Caco-2 (cell line): ENCODE data around the gene BCAS3. TPM values are rescaled to one million over a fixed set of nuclear protein-coding genes. Genes with fewer than 3 reads are reported as not detected.
A peak's percentile ranks its signal among the peaks of the same experiment; 100 is the strongest.

Source experiments
- BruUV-seq: library from RNA; stranded (reverse); fragments of 400-500 nt; replicated peaks from 2 replicates; lab custom pipeline; 2021; lab: Mats Ljungman, UMichigan
- CTCF ChIA-PET: fragments of 300-600 bp; sonication (Branson Sonifier 250); formaldehyde crosslinking; loops from one replicate; lab custom pipeline; 2022; ENCODE audit warnings: antibody characterized with exemption; lab: Charles Lee
- POLR2A ChIA-PET: fragments of 300-600 bp; sonication (Branson Sonifier 250); formaldehyde crosslinking; loops from one replicate; lab custom pipeline; 2022; ENCODE audit warnings: antibody characterized with exemption; lab: Charles Lee
- DNase-seq, 2 experiments: peaks; one replicate each; pipeline versions ENCODE4 v3.0.0 to v3.0.0-alpha.2; 2020 to 2022
- H3K27me3 ChIP-seq: replicated peaks from 2 replicates; pipeline ENCODE4 v1.6.0; 2011; ENCODE audit warnings: low read length; ENCODE audit not compliant: control insufficient read depth, insufficient read depth
- H3K36me3 ChIP-seq: 2 replicates; pipeline ENCODE4 v1.5.1; 2011; ENCODE audit warnings: low read length; ENCODE audit not compliant: control insufficient read depth, insufficient read depth
- H3K4me1 ChIP-seq: fragments of 250-450 bp; sonication (Bioruptor Pico); 2 replicates; pipeline ENCODE4 v1.5.1; 2020; ENCODE audit warnings: mild to moderate bottlenecking
- H3K4me3 ChIP-seq: 2 replicates; pipeline ENCODE4 v1.5.1; 2011; ENCODE audit warnings: low read depth, mild to moderate bottlenecking, control low read depth, low read length
- H3K9me3 ChIP-seq: fragments of 250-450 bp; sonication (Bioruptor Pico); 2 replicates; pipeline ENCODE4 v1.5.1; 2020; ENCODE audit warnings: mild to moderate bottlenecking, moderate library complexity
- H3K27ac Mint-ChIP-seq: one replicate; pipeline ENCODE4 v1.8.0; 2022; ENCODE audit warnings: mixed read lengths; ENCODE audit not compliant: unreplicated experiment
- H3K27me3 Mint-ChIP-seq: one replicate; pipeline ENCODE4 v1.8.0; 2022; ENCODE audit warnings: mixed read lengths; ENCODE audit not compliant: insufficient read depth, unreplicated experiment
- H3K36me3 Mint-ChIP-seq: one replicate; pipeline ENCODE4 v1.8.0; 2022; ENCODE audit warnings: mild to moderate bottlenecking, mixed read lengths; ENCODE audit not compliant: insufficient read depth, unreplicated experiment
- H3K4me1 Mint-ChIP-seq: one replicate; pipeline ENCODE4 v1.8.0; 2022; ENCODE audit warnings: low read depth, mixed read lengths; ENCODE audit not compliant: unreplicated experiment
- H3K4me3 Mint-ChIP-seq: one replicate; pipeline ENCODE4 v1.8.0; 2022; ENCODE audit warnings: mild to moderate bottlenecking, moderate library complexity, mixed read lengths; ENCODE audit not compliant: unreplicated experiment
- H3K9me3 Mint-ChIP-seq: one replicate; pipeline ENCODE4 v1.8.0; 2022; ENCODE audit warnings: mixed read lengths; ENCODE audit not compliant: unreplicated experiment
- CTCF ChIP-seq, 2 experiments: fragments of 200-600 bp in 1 of 2; IDR thresholded peaks; 1 replicate in 1 of 2; 2 replicates in 1 of 2; pipeline versions ENCODE4 v1.5.1 to v1.8.0; 2011 to 2022; ENCODE audit warnings: antibody characterized with exemption in 1 of 2, control low read depth in 1 of 2, inconsistent platforms in 1 of 2, low read depth in 1 of 2, low read length in 1 of 2, mild to moderate bottlenecking in 1 of 2, moderate library complexity in 1 of 2; ENCODE audit not compliant: insufficient read depth in 1 of 2, severe bottlenecking in 1 of 2, unreplicated experiment in 1 of 2
- intact Hi-C: fragments of 100-400 bp; cut with micrococcal nuclease; formaldehyde crosslinking; loops from one replicate; pipeline ENCODE4 v1.10.0; 2022; ENCODE audit not compliant: unreplicated experiment
- total RNA-seq: library from RNA; stranded (reverse); gene quantifications from 2 replicates; pipeline ENCODE4 v1.2.3, GENCODE V29; 2022

Gene BCAS3
- total RNA-seq, 1 experiment from 2014 or later, result 44.1 TPM

GRCh38 chr17:61253362-61253761, 575.7 kb downstream of the BCAS3 start:
- DNase-seq, result no peak
- Histone ChIP-seq H3K27me3 (no peaks in the 10 kb centered on the region), H3K9me3 (no peaks in the 10 kb centered on the region), H3K4me3 (no peak overlapping the region), H3K4me1 (peaks cover 44% of the 10 kb centered on the region), H3K36me3 (no peaks in the 10 kb centered on the region)
- no TSS peak for BruUV-seq
- H3K4me1 Mint-ChIP-seq, result peaks cover 43% of the 10 kb centered on the region
- no peaks in the 10 kb centered on the region for H3K9me3 Mint-ChIP-seq
- intact Hi-C loops, result no loop called here
- H3K27ac Mint-ChIP-seq, result no peak overlapping the region
- POLR2A ChIA-PET, result no interaction called here
- no peak overlapping the region for H3K4me3 Mint-ChIP-seq
- CTCF ChIA-PET, result no interaction called here
- TF ChIP-seq CTCF (IDR thresholded peaks at IDR 0.05; ENCODE audit: insufficient read depth in 1 of 2, low read depth in 1 of 2, low read length in 1 of 2, severe bottlenecking in 1 of 2, unreplicated experiment in 1 of 2), result no peak
- no peaks in the 10 kb centered on the region for H3K36me3 Mint-ChIP-seq
- no peaks in the 10 kb centered on the region for H3K27me3 Mint-ChIP-seq

DNA sequence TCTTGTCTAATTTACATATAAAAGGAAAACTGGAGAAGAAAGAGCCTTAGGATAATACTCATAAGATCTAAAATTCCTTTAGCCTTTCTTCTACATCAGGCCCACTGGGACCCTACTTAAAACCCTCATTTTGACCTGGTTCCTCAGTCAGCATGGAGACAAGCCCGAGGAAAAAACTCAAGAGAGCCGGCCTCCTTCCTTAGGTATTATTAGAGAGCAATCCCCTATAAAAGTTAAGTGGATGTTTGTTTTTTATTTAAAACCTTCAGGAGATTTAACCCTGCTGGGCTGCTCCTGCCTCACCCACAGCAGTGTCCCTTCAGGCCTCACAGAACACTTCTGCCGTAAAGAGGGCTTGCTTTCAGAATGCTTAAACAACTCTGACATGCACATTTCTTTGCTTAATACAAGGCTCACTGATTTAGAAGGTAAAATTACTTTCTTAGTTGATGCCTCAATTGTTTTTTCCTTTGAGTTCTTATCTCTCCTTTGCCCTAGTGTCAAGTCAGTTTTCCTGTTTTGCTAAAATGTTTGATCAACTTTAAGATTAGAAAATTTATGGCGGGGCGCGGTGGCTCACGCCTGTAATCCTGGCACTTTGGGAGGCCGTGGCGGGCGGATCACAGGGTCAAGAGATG, 576.4 kb downstream of the BCAS3 start:
- Mint-ChIP-seq H3K27me3 (no peaks in the 10 kb centered on the region), H3K36me3 (no peaks in the 10 kb centered on the region), H3K9me3 (no peaks in the 10 kb centered on the region), H3K4me1 (peaks cover 43% of the 10 kb centered on the region), H3K27ac (no peak overlapping the region), H3K4me3 (no peak overlapping the region)
- Histone ChIP-seq H3K9me3 (no peaks in the 10 kb centered on the region), H3K4me3 (no peak overlapping the region), H3K4me1 (peaks cover 37% of the 10 kb centered on the region), H3K27me3 (no peaks in the 10 kb centered on the region), H3K36me3 (no peaks in the 10 kb centered on the region)
- intact Hi-C loops, result no loop called here
- ChIA-PET CTCF (no interaction called here), POLR2A (interaction anchor here (0.6 kb wide), 1 partner anchor 69 kb away, joined by 6 read pairs; no protein-coding TSS in a partner anchor)
- BruUV-seq, result no TSS peak
- peak in 1 of 2 experiments; percentile 46 for DNase-seq
- no peak for TF ChIP-seq CTCF (IDR thresholded peaks at IDR 0.05; ENCODE audit: insufficient read depth in 1 of 2, low read depth in 1 of 2, low read length in 1 of 2, severe bottlenecking in 1 of 2, unreplicated experiment in 1 of 2)

GRCh38 chr17:61254904-61255303, 577.3 kb downstream of the BCAS3 start:
- ChIA-PET POLR2A (no interaction called here), CTCF (interaction anchor here (0.7 kb wide), 1 partner anchor 19 kb away, joined by 3 read pairs; no protein-coding TSS in a partner anchor)
- Mint-ChIP-seq H3K27ac (no peak overlapping the region), H3K4me1 (peaks cover 43% of the 10 kb centered on the region), H3K27me3 (no peaks in the 10 kb centered on the region), H3K36me3 (no peaks in the 10 kb centered on the region), H3K9me3 (no peaks in the 10 kb centered on the region), H3K4me3 (no peak overlapping the region)
- Histone ChIP-seq H3K9me3 (no peaks in the 10 kb centered on the region), H3K27me3 (no peaks in the 10 kb centered on the region), H3K36me3 (no peaks in the 10 kb centered on the region), H3K4me1 (peaks cover 32% of the 10 kb centered on the region), H3K4me3 (no peak overlapping the region)
- no peak for DNase-seq
- no peak for TF ChIP-seq CTCF (IDR thresholded peaks at IDR 0.05; ENCODE audit: insufficient read depth in 1 of 2, low read depth in 1 of 2, low read length in 1 of 2, severe bottlenecking in 1 of 2, unreplicated experiment in 1 of 2)
- no TSS peak for BruUV-seq
- intact Hi-C loops, result no loop called here
